SU-DHL-6 (cell line): ENCODE results near the gene COQ8B.

Experiments
- H2AFZ ChIP-seq: fragments of 200-600 bp; sonication (generic); 2 replicates; pipeline ENCODE4 v1.6.1; 2014; ENCODE audit warnings: low read depth, mild to moderate bottlenecking, moderate library complexity, mixed read lengths, antibody characterized with exemption, low read length; ENCODE audit not compliant: severe bottlenecking
- H3F3A ChIP-seq: fragments of 200-600 bp; shearing (Covaris generic); 2 replicates; pipeline ENCODE4 v1.6.0; 2016; ENCODE audit warnings: antibody characterized with exemption, mild to moderate bottlenecking; ENCODE audit not compliant: insufficient read depth
- H3K27ac ChIP-seq: fragments of 200-600 bp; sonication (generic); 2 replicates; pipeline ENCODE4 v1.5.1; 2016; ENCODE audit warnings: low read depth, mild to moderate bottlenecking, low read length, moderate library complexity, mixed read lengths
- H3K27me3 ChIP-seq: fragments of 200-600 bp; sonication (generic), shearing (Covaris generic); 2 replicates; pipeline ENCODE4 v1.6.0; 2014; ENCODE audit warnings: mild to moderate bottlenecking, low read length
- H3K36me3 ChIP-seq: fragments of 200-600 bp; sonication (generic); 2 replicates; pipeline ENCODE4 v1.6.1; 2014; ENCODE audit warnings: mild to moderate bottlenecking, low read length, mixed read lengths
- H3K4me2 ChIP-seq: fragments of 300-600, 200-600 bp; shearing (Covaris generic), sonication (generic); 2 replicates; pipeline ENCODE4 v1.6.0; 2014; ENCODE audit warnings: low read length, low read depth, mild to moderate bottlenecking; ENCODE audit not compliant: poor library complexity, severe bottlenecking
- H3K4me3 ChIP-seq: fragments of 200-600 bp; sonication (generic); 2 replicates; pipeline ENCODE4 v1.5.1; 2014; ENCODE audit warnings: antibody characterized with exemption, low read length, mild to moderate bottlenecking, mixed read lengths; ENCODE audit not compliant: insufficient read depth, poor library complexity, severe bottlenecking
- H3K79me2 ChIP-seq: fragments of 200-600 bp; sonication (generic); 2 replicates; pipeline ENCODE4 v1.6.1; 2014; ENCODE audit warnings: mild to moderate bottlenecking, low read length, moderate library complexity; ENCODE audit not compliant: insufficient read depth
- H3K9ac ChIP-seq: fragments of 200-600 bp; sonication (generic); 2 replicates; pipeline ENCODE4 v1.7.0; 2014; ENCODE audit warnings: mild to moderate bottlenecking, low read length
- H3K9me2 ChIP-seq: fragments of 200-600 bp; sonication (generic); replicated peaks from 2 replicates; pipeline ENCODE4 v1.6.1; 2014; ENCODE audit warnings: low read length; ENCODE audit not compliant: insufficient read depth
- H3K9me3 ChIP-seq: fragments of 200-600 bp; sonication (generic); 2 replicates; pipeline ENCODE4 v1.6.1; 2014; ENCODE audit warnings: low read length, mixed read lengths; ENCODE audit not compliant: insufficient read depth
- H4K20me1 ChIP-seq: fragments of 200-600 bp; sonication (generic); 2 replicates; pipeline ENCODE4 v1.6.1; 2014; ENCODE audit warnings: low read depth, mild to moderate bottlenecking, antibody characterized with exemption, low read length, moderate library complexity, mixed read lengths
- EZH2phosphoT487 ChIP-seq: fragments of 200-600 bp; sonication (generic), shearing (Covaris generic); conservative IDR thresholded peaks from 2 replicates; pipeline ENCODE4 v1.6.1; 2018; ENCODE audit warnings: mild to moderate bottlenecking, antibody characterized with exemption, low read length, moderate library complexity, mixed read lengths
- TF ChIP-seq, protein P1 (sequence below): fragments of 200-600 bp; sonication (generic); IDR thresholded peaks from one replicate; pipeline ENCODE4 v1.5.1; 2017; ENCODE audit warnings: antibody characterized with exemption, mild to moderate bottlenecking, low read length, moderate library complexity; ENCODE audit not compliant: insufficient read depth, poor library complexity, severe bottlenecking

The COQ8B gene

DNA sequence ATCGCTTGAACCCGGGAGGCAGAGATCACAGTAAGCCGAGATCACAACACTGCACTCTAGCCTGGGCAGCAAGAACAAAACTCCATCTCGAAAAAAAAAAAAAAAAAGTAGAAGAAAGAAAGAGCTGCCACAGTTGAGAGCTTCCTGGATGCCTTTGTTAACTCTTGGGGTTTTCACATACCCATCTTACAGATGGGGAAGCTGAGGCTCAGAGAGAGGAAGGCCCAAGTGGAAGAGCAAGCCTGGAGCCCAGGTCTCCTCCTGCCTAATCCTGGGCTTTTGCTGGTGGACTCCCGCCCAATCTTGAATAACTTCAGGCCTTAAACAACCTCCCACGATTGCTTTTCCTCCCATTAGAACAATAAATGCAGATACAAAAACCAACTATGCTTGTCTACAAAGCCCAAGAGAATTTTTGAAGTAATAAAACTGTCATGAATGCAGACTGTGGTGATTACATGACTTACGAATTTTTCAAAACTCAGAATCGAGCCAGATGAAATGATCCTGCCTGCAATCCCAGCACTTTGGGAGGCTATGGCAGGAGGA is 73.9 kb downstream of the COQ8B start:
- no peak overlapping the region for H3K9ac ChIP-seq
- H3K36me3 ChIP-seq, result no peaks in the 10 kb centered on the region
- H3K27ac ChIP-seq, result no peak overlapping the region
- H3K4me3 ChIP-seq, result no peak overlapping the region
- H3K27me3 ChIP-seq, result no peaks in the 10 kb centered on the region
- no peaks in the 10 kb centered on the region for H3K79me2 ChIP-seq
- H3F3A ChIP-seq, result no peaks in the 10 kb centered on the region
- H2AFZ ChIP-seq, result no peak overlapping the region
- H4K20me1 ChIP-seq, result no peaks in the 10 kb centered on the region
- H3K4me2 ChIP-seq, result no peak overlapping the region
- H3K9me3 ChIP-seq, result no peaks in the 10 kb centered on the region
- no peak for TF ChIP-seq EZH2phosphoT487
- TF ChIP-seq, protein P1, sequence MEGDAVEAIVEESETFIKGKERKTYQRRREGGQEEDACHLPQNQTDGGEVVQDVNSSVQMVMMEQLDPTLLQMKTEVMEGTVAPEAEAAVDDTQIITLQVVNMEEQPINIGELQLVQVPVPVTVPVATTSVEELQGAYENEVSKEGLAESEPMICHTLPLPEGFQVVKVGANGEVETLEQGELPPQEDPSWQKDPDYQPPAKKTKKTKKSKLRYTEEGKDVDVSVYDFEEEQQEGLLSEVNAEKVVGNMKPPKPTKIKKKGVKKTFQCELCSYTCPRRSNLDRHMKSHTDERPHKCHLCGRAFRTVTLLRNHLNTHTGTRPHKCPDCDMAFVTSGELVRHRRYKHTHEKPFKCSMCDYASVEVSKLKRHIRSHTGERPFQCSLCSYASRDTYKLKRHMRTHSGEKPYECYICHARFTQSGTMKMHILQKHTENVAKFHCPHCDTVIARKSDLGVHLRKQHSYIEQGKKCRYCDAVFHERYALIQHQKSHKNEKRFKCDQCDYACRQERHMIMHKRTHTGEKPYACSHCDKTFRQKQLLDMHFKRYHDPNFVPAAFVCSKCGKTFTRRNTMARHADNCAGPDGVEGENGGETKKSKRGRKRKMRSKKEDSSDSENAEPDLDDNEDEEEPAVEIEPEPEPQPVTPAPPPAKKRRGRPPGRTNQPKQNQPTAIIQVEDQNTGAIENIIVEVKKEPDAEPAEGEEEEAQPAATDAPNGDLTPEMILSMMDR, result no peak
- H3K9me2 ChIP-seq, result no peaks in the 10 kb centered on the region

DNA sequence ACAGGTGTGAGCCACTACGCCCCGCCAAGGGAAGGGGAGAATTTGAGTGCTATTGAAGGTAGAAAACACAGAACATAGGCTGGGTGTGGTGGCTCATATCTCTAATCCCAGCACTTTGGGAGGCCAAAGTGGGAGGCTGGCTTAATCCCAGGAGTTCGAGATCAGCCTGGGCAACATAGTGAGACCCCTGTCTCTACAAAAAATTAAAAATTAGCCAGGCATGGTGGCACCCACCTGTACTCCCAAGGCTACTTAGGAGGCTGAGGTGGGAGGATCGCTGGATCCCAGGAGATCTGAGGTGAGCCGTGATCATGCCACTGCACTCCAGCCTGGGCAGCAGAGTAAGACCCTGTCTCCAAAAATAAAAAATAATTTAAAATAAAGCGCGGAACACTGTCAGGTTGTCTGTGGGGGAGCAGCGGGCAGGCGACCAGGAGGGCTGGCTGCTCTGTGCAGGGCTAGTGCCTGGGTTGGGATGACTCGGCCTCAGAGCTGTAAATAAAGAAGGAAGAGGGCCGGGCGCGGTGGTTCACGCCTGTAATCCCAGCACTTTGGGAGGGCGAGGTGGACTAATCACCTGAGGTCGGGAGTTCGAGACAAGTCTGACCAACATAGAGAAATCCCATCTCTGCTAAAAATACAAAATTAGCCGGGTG is 74.5 kb downstream of the COQ8B start:
- Histone ChIP-seq H3K9me3 (no peaks in the 10 kb centered on the region), H3K27ac (no peak overlapping the region), H2AFZ (no peak overlapping the region), H3K27me3 (no peaks in the 10 kb centered on the region), H3K9me2 (no peaks in the 10 kb centered on the region), H3F3A (no peaks in the 10 kb centered on the region), H3K79me2 (no peaks in the 10 kb centered on the region), H3K4me2 (no peak overlapping the region), H3K9ac (no peak overlapping the region), H4K20me1 (no peaks in the 10 kb centered on the region), H3K4me3 (no peak overlapping the region), H3K36me3 (no peaks in the 10 kb centered on the region)
- TF ChIP-seq, protein P1, result no peak
- TF ChIP-seq EZH2phosphoT487, result no peak
